ENCODE results near the gene DNAJC15.
"Not testable (repeated sequence)": the region's sequence is repeated elsewhere in the genome, so short reads cannot be mapped to it uniquely, and the experiment has no call there.

Gene DNAJC15

GRCh38 chr13:43023289-43023963, at the start of gene DNAJC15:
Gene DNAJC15 (plus strand): TSS chr13:43023586. CDS start chr13:43023627, 41 bp downstream.
- DNase-seq (ENCODE audit: low read depth): no peak

- no peak for DNase-seq (ENCODE audit: low read depth)
Measured at GRCh38 chr13:42976066-42976465, 47.3 kb upstream of the DNAJC15 start.

DNA sequence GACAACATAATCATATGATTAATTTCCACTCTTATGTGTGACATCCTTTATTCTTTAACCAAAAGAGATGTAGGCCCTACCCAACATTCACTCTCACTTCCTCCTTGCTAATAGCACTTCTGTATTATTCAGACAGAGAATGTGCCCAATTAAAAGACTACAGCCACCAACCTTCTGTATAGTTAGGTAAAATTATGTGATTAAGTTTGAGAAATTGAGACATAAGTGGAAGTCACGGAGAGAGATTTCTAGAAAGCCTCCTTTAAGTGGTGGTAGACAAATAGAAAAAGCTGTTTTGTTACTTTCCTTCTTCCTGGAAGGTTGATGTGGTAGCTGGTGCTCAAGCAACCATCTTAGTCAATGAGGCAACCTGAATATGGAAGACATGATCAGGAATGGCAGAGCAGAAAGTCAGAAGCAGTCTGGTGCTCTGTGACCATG, 46.1 kb upstream of the DNAJC15 start:
- no peak for DNase-seq (ENCODE audit: low read depth)

GRCh38 chr13:42981317-42981716, 42.1 kb upstream of the DNAJC15 start:
- DNase-seq (ENCODE audit: low read depth): no peak

DNA sequence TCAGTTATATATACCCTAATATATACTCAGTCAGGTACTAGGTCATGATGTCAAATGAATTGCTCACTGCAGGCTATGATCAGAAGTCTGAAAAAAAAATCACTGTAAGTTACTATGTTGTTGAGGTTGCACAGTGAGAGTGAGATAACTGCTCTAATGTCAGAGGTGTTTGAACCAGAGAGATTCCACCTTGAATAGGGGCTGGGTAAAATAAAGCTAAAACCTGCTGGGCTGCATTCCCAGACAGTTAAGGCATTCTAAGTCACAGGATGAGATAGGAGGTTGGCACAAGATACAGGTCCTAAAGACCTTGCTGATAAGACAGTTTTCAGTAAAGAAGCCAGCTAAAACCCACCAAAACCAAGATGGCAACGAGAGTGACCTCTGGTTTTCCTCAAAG, 41.5 kb upstream of the DNAJC15 start:
- no peak for DNase-seq (ENCODE audit: low read depth)

- no peak for DNase-seq (ENCODE audit: low read depth)
Measured at GRCh38 chr13:42984026-42984425, 39.4 kb upstream of the DNAJC15 start.

- DNase-seq (ENCODE audit: low read depth): no peak
Measured at GRCh38 chr13:42984691-42985090, 38.7 kb upstream of the DNAJC15 start.

GRCh38 chr13:42985312-42986175, 37.8 kb upstream of the DNAJC15 start:
- DNase-seq (ENCODE audit: low read depth): no peak

DNA sequence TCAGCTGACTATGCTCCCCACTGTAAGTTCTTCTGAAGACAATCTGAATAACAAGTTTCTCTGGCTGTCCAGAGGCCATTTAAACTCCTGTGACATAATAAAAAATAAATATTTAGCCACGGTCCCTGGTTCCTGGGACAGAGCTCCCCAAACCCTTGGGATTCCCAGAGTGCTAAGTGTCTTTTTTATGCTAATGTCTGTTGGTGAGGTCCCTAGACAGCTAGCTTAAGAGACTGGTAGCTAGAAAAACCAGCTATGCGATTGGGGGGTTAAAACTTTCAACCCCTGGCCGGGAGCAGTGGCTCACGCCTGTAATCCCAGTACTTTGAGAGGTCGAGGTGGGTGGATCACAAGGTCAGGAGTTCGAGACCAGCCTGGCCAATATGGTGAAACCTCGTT, 37.2 kb upstream of the DNAJC15 start:
- DNase-seq (ENCODE audit: low read depth): no peak

DNA sequence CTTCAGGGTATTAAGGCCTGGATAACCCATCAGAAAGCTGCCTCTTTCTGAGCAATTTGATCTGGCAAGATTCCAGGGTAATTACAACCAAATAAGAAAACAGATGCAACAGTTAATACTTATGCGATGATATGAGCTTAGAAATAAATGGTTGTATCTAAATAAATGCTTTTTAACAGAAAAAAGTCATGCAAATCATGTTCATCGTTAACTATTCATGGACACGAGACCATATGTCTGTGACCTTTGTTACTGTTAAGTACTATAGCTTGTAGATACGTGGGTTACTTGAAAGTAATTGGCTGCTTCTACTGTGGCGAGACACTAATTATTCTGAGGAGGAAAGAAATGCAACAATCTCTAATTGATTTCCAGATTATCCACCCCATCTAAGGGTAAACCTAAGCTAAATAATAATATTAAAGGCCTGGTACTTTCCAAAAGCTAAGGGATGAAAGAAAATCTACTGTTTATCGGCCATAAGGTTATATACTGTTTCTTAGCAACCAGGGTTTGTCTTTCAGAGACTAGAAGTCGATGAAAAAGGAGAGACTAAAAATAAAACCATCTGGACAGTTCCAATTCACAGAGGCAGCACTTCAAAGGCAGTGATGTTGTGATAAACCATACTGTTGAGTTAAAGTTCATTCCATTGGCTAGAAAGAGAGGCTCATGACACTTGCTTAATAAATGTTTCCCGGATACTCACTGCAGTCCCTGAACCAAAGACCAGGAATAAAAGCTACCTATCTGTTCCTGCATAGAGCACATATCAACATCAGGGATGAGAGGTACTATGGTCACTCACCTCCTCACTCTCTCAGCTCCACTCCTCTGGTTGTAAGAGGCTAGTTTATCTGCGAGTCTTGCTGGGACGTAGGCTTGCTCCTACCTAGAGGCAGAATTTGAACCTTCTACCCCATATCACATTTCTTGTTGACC, 32.8 kb upstream of the DNAJC15 start:
- no peak for DNase-seq (ENCODE audit: low read depth)

DNA sequence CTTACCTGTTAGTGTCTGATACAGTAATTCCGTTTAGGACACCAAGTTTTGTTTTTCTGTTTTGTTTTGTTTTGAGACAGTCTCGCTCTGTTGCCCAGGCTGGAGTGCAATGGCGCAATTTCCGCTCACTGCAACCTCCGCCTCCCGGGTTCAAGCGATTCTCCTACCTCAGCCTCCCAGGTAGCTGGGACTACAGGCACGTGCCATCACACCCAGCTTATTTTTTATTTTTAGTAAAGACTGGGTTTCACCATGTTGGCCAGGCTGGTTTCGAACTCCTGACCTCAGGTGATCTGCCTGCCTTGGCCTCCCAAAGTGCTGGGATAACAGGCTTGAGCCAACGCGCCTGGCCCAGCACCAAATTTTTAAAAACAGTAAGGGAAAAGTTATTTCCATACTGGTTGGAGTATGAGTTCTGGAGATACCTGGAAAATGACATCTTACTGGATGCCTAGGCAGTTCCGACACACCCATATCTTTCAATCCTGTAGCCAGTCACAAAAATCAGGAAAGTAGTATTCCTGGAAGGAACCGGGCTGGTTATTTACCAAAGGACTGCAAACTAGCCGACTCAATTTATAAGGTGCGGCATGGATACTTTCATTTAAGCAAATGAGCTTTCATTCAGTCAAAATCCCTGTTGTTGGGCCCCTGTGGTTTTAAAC, 32.0 kb upstream of the DNAJC15 start:
- DNase-seq (ENCODE audit: low read depth): not testable (repeated sequence)

GRCh38 chr13:42991898-42992763, 31.3 kb upstream of the DNAJC15 start, which contains the start of gene EPSTI1:
Gene EPSTI1 (minus strand): TSS chr13:42992241. CDS start chr13:42992165, 76 bp downstream.
- no peak for DNase-seq (ENCODE audit: low read depth)

DNA sequence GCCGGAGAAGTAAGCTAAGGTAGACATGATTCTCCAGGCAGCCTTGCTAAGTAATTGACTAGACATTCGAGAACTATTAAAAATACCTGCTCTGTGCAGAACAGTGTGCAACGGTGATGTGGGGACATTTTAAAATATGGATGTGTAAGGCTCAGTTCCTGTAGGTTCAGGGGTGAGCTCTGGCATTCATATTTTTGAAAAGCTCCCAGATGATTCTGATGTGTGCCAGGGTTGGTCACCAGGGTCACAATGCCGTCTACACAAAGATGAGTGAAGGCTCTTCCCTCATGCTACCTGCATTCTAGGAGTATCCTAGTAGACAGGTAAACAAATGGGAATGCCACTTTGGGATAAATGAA, 30.6 kb upstream of the DNAJC15 start:
- no peak for DNase-seq (ENCODE audit: low read depth)

DNA sequence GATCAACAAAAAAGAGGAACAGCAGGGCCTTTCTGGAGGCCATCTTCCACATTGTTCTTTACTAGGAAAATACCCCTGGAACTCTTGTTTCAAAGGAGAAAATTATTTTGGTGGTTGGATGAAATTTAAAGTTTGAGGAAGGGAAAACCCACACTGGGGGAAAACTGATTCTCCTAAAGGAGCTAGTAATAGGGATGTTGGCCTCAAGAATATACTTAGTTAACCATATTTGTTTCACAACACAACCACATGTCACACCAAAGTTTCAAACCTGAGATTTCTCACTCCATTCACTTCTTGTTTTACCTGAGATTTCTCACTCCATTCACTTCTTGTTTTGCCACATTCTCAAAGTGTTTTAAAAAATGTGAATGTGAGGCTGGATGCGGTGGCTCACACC, 28.5 kb upstream of the DNAJC15 start:
- DNase-seq (ENCODE audit: low read depth): no peak

GRCh38 chr13:42996584-42996983, 26.8 kb upstream of the DNAJC15 start:
- no peak for DNase-seq (ENCODE audit: low read depth)

GRCh38 chr13:42997381-42997780, 26.0 kb upstream of the DNAJC15 start:
- DNase-seq (ENCODE audit: low read depth): no peak

GRCh38 chr13:42999491-42999890, 23.9 kb upstream of the DNAJC15 start:
- DNase-seq (ENCODE audit: low read depth): no peak

DNA sequence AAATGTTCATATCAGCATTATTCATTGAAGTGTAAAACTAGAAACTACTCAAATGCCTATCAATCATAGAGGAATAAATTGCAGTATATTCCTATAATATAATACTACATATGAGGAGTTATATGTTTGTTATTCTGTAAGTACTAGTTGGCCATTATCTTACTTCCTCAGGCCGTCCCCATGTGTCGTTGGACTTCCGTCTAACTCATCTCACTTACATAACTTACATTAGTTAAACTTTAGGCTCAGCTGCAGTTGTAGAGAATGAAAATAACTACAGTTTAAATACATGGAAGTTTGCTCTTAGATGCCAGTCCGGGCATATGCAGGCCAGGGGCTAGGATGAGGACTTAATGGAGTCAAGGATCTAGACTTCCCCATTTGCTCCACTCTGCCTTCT, 22.7 kb upstream of the DNAJC15 start:
- no peak for DNase-seq (ENCODE audit: low read depth)

- no peak for DNase-seq (ENCODE audit: low read depth)
Measured at GRCh38 chr13:43002021-43002420, 21.4 kb upstream of the DNAJC15 start.

GRCh38 chr13:43003010-43003409, 20.4 kb upstream of the DNAJC15 start:
- no peak for DNase-seq (ENCODE audit: low read depth)

GRCh38 chr13:43003729-43004128, 19.7 kb upstream of the DNAJC15 start:
- no peak for DNase-seq (ENCODE audit: low read depth)
